Measurements from ENCODE around the gene SDK1. TPM values are rescaled to one million over a fixed set of nuclear protein-coding genes. Genes with fewer than 3 reads are reported as not detected.

The SDK1 gene
- total and polyA plus RNA-seq, 2 donors (not counting 3 experiments of a cell fraction or from before 2014, with no cell fraction given): 1.6 to 3.9 TPM

DNA sequence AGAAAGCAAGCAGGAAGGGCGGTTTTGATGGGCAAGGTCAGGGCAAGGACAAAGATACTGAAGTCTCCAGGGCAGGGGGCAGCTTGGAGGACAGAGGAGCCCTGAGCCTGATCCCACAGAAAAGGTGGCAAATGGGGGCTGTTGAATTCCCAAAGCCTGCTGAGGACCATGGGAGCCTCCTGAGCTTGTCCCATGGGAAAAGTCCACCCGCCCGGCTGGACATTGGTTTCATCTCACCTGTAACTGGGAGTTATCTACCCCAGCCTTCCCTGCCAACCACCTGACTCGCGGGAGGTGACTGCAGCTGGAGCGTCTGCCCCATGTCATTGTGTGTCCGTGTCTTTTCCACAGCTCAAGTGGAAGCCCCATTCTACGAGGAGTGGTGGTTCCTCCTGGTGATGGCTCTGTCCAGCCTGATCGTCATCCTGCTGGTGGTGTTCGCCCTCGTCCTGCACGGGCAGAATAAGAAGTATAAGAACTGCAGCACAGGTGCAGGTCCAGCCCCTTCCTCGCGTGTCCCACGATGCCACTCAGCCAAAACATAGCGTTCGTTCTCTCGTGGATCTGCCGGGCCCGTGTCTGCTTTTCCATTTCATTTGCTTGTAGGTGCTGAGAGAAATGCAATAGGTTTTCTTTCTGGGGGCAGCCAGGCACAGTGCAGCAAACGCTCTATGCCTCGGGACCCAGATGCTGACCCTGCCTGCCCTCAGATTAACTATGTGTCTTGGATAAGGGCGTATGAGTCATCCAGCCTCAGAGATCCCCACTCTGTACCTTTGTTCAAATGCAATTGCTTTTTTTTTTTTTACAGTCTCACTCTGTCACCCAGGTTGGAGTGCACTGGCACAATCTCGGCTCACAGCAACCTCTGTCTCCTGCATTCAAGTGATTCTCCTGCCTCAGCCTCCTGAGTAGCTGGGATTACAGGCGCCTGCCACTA lies 936.5 kb downstream of the SDK1 start:
- Histone ChIP-seq H3K9ac (replicated peaks; ENCODE audit: extremely low read depth, insufficient read depth, low read length) (no peak overlapping the region), H2AFZ (ENCODE audit: low read depth, low read length) (no peak overlapping the region), H3K27me3 (ENCODE audit: control insufficient read depth in 2 of 2, insufficient read depth in 2 of 2, low read length in 2 of 2) (no peaks in the 10 kb centered on the region), H3K79me2 (ENCODE audit: control insufficient read depth, insufficient read depth, low read length) (no peaks in the 10 kb centered on the region), H3K9me1 (replicated peaks; ENCODE audit: control insufficient read depth, extremely low read depth, insufficient read depth, low read length) (no peaks in the 10 kb centered on the region), H3K9me3 (replicated peaks; ENCODE audit: control insufficient read depth, insufficient read depth, low read length) (no peaks in the 10 kb centered on the region), H3K27ac (ENCODE audit: insufficient read depth, low read depth, low read length) (no peak overlapping the region), H4K20me1 (replicated peaks; ENCODE audit: control insufficient read depth, extremely low read depth, insufficient read depth, low read length) (no peaks in the 10 kb centered on the region), H3K4me3 (replicated peaks in 1 of 3; ENCODE audit: insufficient read depth in 1 of 3, low read depth in 1 of 3, low read length in 3 of 3) (no peak overlapping the region), H3K4me2 (ENCODE audit: insufficient read depth, low read length) (no peak overlapping the region), H3K4me1 (ENCODE audit: control insufficient read depth, extremely low read depth, insufficient read depth, low read length) (no peaks in the 10 kb centered on the region), H3K36me3 (ENCODE audit: control insufficient read depth in 2 of 2, extremely low read depth in 1 of 2, insufficient read depth in 2 of 2, low read length in 2 of 2) (no peaks in the 10 kb centered on the region)
- DNase-seq (ENCODE audit: low read depth, low spot score) (no peak), FAIRE-seq (no peak)
- BruUV-seq (replicated peaks): no TSS peak
- ChIA-PET POLR2A (no interaction called here), CTCF (no interaction called here)
- dilution Hi-C loops (cut with MboI; ENCODE audit: extremely low pct_ligation_motif_present, low sequenced_read_pairs) (no loop called here), intact Hi-C loops (cut with micrococcal nuclease) (no loop called here)
- TF ChIP-seq, protein P1, sequence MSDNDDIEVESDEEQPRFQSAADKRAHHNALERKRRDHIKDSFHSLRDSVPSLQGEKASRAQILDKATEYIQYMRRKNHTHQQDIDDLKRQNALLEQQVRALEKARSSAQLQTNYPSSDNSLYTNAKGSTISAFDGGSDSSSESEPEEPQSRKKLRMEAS (IDR thresholded peaks at IDR 0.05; ENCODE audit: insufficient read depth, insufficient read length): no peak
- TF ChIP-seq MYC (IDR thresholded peaks at IDR 0.05; ENCODE audit: low read depth, low read length): no peak
- no peak for TF ChIP-seq POLR2AphosphoS5 (IDR thresholded peaks at IDR 0.05; ENCODE audit: insufficient read depth, low read depth, low read length)
- TF ChIP-seq, protein P2, sequence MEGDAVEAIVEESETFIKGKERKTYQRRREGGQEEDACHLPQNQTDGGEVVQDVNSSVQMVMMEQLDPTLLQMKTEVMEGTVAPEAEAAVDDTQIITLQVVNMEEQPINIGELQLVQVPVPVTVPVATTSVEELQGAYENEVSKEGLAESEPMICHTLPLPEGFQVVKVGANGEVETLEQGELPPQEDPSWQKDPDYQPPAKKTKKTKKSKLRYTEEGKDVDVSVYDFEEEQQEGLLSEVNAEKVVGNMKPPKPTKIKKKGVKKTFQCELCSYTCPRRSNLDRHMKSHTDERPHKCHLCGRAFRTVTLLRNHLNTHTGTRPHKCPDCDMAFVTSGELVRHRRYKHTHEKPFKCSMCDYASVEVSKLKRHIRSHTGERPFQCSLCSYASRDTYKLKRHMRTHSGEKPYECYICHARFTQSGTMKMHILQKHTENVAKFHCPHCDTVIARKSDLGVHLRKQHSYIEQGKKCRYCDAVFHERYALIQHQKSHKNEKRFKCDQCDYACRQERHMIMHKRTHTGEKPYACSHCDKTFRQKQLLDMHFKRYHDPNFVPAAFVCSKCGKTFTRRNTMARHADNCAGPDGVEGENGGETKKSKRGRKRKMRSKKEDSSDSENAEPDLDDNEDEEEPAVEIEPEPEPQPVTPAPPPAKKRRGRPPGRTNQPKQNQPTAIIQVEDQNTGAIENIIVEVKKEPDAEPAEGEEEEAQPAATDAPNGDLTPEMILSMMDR (IDR thresholded peaks at IDR 0.05; ENCODE audit: extremely low read depth in 1 of 2, insufficient read depth in 1 of 2, low read depth in 1 of 2, low read length in 2 of 2): no peak
- no peak for TF ChIP-seq GATA2 (IDR thresholded peaks at IDR 0.05; ENCODE audit: insufficient read depth, insufficient read length, low read depth, low read length)
- TF ChIP-seq POLR2A (IDR thresholded peaks at IDR 0.05; ENCODE audit: low read depth, low read length): no peak
- TF ChIP-seq FOS (IDR thresholded peaks at IDR 0.05; ENCODE audit: borderline replicate concordance, insufficient read depth, low read length): no peak
- no peak for TF ChIP-seq EZH2 (IDR thresholded peaks at IDR 0.05; ENCODE audit: borderline replicate concordance, low read depth, low read length, severe bottlenecking)
- no peak for TF ChIP-seq JUN (IDR thresholded peaks at IDR 0.05; ENCODE audit: borderline replicate concordance, insufficient read depth, insufficient read length, low read depth)

Data from endothelial cell of umbilical vein (primary cell).